IMR-90 (cell line): ENCODE results near the gene ICAM2. TPM values are rescaled to one million over a fixed set of nuclear protein-coding genes. Genes with fewer than 3 reads are reported as not detected.
A peak's percentile ranks its signal among the peaks of the same experiment; 100 is the strongest.

Experiments
- ATAC-seq: fragments of 200-7000 bp; cut with Tn5 transposase; 2 replicates; pipeline ENCODE4 v1.9.1; 2020; ENCODE audit warnings: low read depth, mild to moderate bottlenecking, moderate library complexity
- BruUV-seq: library from RNA; stranded (reverse); fragments of 400-500 nt; replicated peaks from 2 replicates; lab custom pipeline; 2021; lab: Mats Ljungman, UMichigan
- CTCF ChIA-PET: fragments of 300-600 bp; formaldehyde crosslinking; extraction: SDS; loops from one replicate; lab custom pipeline; 2021; ENCODE audit warnings: antibody characterized with exemption; lab: Yijun Ruan, JAX
- POLR2A ChIA-PET: fragments of 300-600 bp; sonication (Branson Sonifier 250); formaldehyde crosslinking; loops from one replicate; lab custom pipeline; 2022; ENCODE audit warnings: antibody characterized with exemption; ENCODE audit not compliant: unreplicated experiment; lab: Charles Lee
- DNase-seq: peaks from one replicate; pipeline ENCODE4 v3.0.0; 2013
- H2AFZ ChIP-seq: replicated peaks from 2 replicates; pipeline ENCODE3; 2013; ENCODE audit warnings: low read length, mild to moderate bottlenecking; ENCODE audit not compliant: poor library complexity
- H2AK5ac ChIP-seq: 2 replicates; pipeline ENCODE4 v1.6.1; 2013; ENCODE audit warnings: low read depth, low read length, inconsistent platforms
- H2AK9ac ChIP-seq: replicated peaks from 2 replicates; pipeline ENCODE3; 2013; ENCODE audit warnings: mild to moderate bottlenecking, low read depth, low read length, moderate library complexity; ENCODE audit not compliant: poor library complexity
- H2BK120ac ChIP-seq: 2 replicates; pipeline ENCODE4 v1.6.1; 2013; ENCODE audit warnings: low read depth, low read length, inconsistent platforms
- H2BK15ac ChIP-seq: 3 replicates; pipeline ENCODE4 v1.6.1; 2013; ENCODE audit warnings: low read depth, low read length, inconsistent platforms
- H2BK20ac ChIP-seq: 2 replicates; pipeline ENCODE4 v1.6.1; 2013; ENCODE audit warnings: low read depth, mild to moderate bottlenecking, inconsistent platforms, low read length, moderate library complexity
- H2BK5ac ChIP-seq: 2 replicates; pipeline ENCODE4 v1.6.1; 2013; ENCODE audit warnings: mild to moderate bottlenecking, low read depth, low read length, inconsistent platforms; ENCODE audit not compliant: poor library complexity, severe bottlenecking
- H3K14ac ChIP-seq: replicated peaks from 2 replicates; pipeline ENCODE4 v1.6.1; 2013; ENCODE audit warnings: low read depth, low read length, inconsistent platforms
- H3K18ac ChIP-seq: 2 replicates; pipeline ENCODE4 v1.6.1; 2013; ENCODE audit warnings: low read depth, low read length, control low read depth
- H3K23ac ChIP-seq: 2 replicates; pipeline ENCODE4 v1.6.1; 2013; ENCODE audit warnings: low read depth, low read length, inconsistent platforms
- H3K27ac ChIP-seq: 2 replicates; pipeline ENCODE4 v1.5.1; 2013; ENCODE audit warnings: mild to moderate bottlenecking, control low read depth, low read length; ENCODE audit not compliant: insufficient read depth
- H3K27me3 ChIP-seq: 2 replicates; pipeline ENCODE4 v1.6.1; 2013; ENCODE audit warnings: low read length; ENCODE audit not compliant: control insufficient read depth, insufficient read depth
- H3K36me3 ChIP-seq: 2 replicates; pipeline ENCODE4 v1.6.1; 2013; ENCODE audit warnings: low read length, mixed read lengths; ENCODE audit not compliant: control insufficient read depth, insufficient read depth
- H3K4ac ChIP-seq: 2 replicates; pipeline ENCODE4 v1.6.1; 2013; ENCODE audit warnings: low read depth, low read length, inconsistent platforms
- H3K4me1 ChIP-seq: 2 replicates; pipeline ENCODE4 v1.6.1; 2013; ENCODE audit warnings: low read length, mixed read lengths; ENCODE audit not compliant: control insufficient read depth, insufficient read depth
- H3K4me2 ChIP-seq: 2 replicates; pipeline ENCODE4 v1.6.1; 2013; ENCODE audit warnings: low read depth, mild to moderate bottlenecking, control low read depth, low read length, moderate library complexity
- H3K4me3 ChIP-seq: 2 replicates; pipeline ENCODE4 v1.5.1; 2013; ENCODE audit warnings: low read depth, mild to moderate bottlenecking, control low read depth, low read length, moderate library complexity; ENCODE audit not compliant: insufficient read depth
- H3K56ac ChIP-seq: 2 replicates; pipeline ENCODE4 v1.6.1; 2013; ENCODE audit warnings: low read length, inconsistent platforms; ENCODE audit not compliant: insufficient read depth; ENCODE audit errors: extremely low read depth
- H3K79me1 ChIP-seq, 2 experiments: 2 replicates each; pipeline ENCODE4 v1.6.1; 2013; ENCODE audit warnings: low read length in 2 of 2, inconsistent platforms in 1 of 2, low read depth in 1 of 2
- H3K9ac ChIP-seq: 2 replicates; pipeline ENCODE4 v1.6.1; 2013; ENCODE audit warnings: low read depth, low read length, control low read depth
- H3K9me1 ChIP-seq: 2 replicates; pipeline ENCODE4 v1.6.1; 2013; ENCODE audit warnings: low read length, inconsistent platforms; ENCODE audit not compliant: insufficient read depth
- H3K9me3 ChIP-seq: 2 replicates; pipeline ENCODE4 v1.6.1; 2013; ENCODE audit warnings: low read length; ENCODE audit not compliant: control insufficient read depth, insufficient read depth
- H4K20me1 ChIP-seq: 2 replicates; pipeline ENCODE4 v1.6.1; 2013; ENCODE audit warnings: low read length, inconsistent platforms; ENCODE audit not compliant: insufficient read depth
- H4K5ac ChIP-seq: 2 replicates; pipeline ENCODE4 v1.6.1; 2013; ENCODE audit warnings: mild to moderate bottlenecking, low read depth, low read length, control low read depth
- H4K8ac ChIP-seq, 2 experiments: 2 replicates each; pipeline ENCODE4 v1.6.1; 2013; ENCODE audit warnings: low read depth in 2 of 2, low read length in 2 of 2, control low read depth in 1 of 2, inconsistent platforms in 1 of 2
- H4K91ac ChIP-seq: 2 replicates; pipeline ENCODE4 v1.6.1; 2013; ENCODE audit warnings: low read depth, low read length, inconsistent platforms; ENCODE audit not compliant: insufficient read depth
- BHLHE40 ChIP-seq: fragments of 150-350 bp; IDR thresholded peaks from 2 replicates; pipeline ENCODE4 v1.6.1; 2016; ENCODE audit warnings: mild to moderate bottlenecking, low read depth, low read length
- CEBPB ChIP-seq: IDR thresholded peaks from 2 replicates; pipeline ENCODE4 v1.6.1; 2012; ENCODE audit warnings: low read depth, low read length, improper control_type of control experiment
- CHD1 ChIP-seq: IDR thresholded peaks from 2 replicates; pipeline ENCODE4 v1.6.1; 2012; ENCODE audit warnings: low read depth, low read length, improper control_type of control experiment
- FOS ChIP-seq: fragments of 150-350 bp; IDR thresholded peaks from 2 replicates; pipeline ENCODE4 v1.6.1; 2016; ENCODE audit warnings: low read depth, low read length
- MAFK ChIP-seq: IDR thresholded peaks from 2 replicates; pipeline ENCODE4 v1.6.1; 2012; ENCODE audit warnings: low read depth, low read length, improper control_type of control experiment
- MAZ ChIP-seq: IDR thresholded peaks from 2 replicates; pipeline ENCODE4 v1.6.1; 2012; ENCODE audit warnings: low read depth, mild to moderate bottlenecking, low read length, improper control_type of control experiment, moderate library complexity, borderline replicate concordance
- MXI1 ChIP-seq: IDR thresholded peaks from 2 replicates; pipeline ENCODE4 v1.6.1; 2012; ENCODE audit warnings: low read depth, mild to moderate bottlenecking, low read length, moderate library complexity, borderline replicate concordance
- NFE2L2 ChIP-seq: fragments of 150-350 bp; IDR thresholded peaks from 2 replicates; pipeline ENCODE4 v1.6.1; 2016; ENCODE audit warnings: low read depth, mild to moderate bottlenecking, low read length
- POLR2A ChIP-seq: IDR thresholded peaks from 2 replicates; pipeline ENCODE4 v1.6.1; 2012; ENCODE audit warnings: mild to moderate bottlenecking, low read depth, low read length
- RAD21 ChIP-seq: IDR thresholded peaks from 2 replicates; pipeline ENCODE4 v1.6.1; 2012; ENCODE audit warnings: low read length, improper control_type of control experiment
- RCOR1 ChIP-seq: IDR thresholded peaks from 2 replicates; pipeline ENCODE4 v1.6.1; 2012; ENCODE audit warnings: mild to moderate bottlenecking, low read length, improper control_type of control experiment; ENCODE audit not compliant: insufficient replicate concordance
- RFX5 ChIP-seq: IDR thresholded peaks from 2 replicates; pipeline ENCODE4 v1.8.0; 2012; ENCODE audit warnings: low read depth, mild to moderate bottlenecking, low read length, moderate library complexity
- WGBS, 2 experiments: methylation state at CpG; one replicate each; pipeline versions ENCODE4 v1.1.5 to v1.1.7; 2013; ENCODE audit warnings: missing lambda C conversion rate in 2 of 2; ENCODE audit not compliant: insufficient read length in 1 of 2; ENCODE audit errors: extremely low coverage in 2 of 2; 5-methylcytosine and 5-hydroxymethylcytosine counted together
- dilution Hi-C: fragments of 300-500 bp; cut with HindIII; formaldehyde crosslinking; loops from one replicate; pipeline ENCODE4 v1.14.3; 2018; ENCODE audit warnings: low sequenced_read_pairs; ENCODE audit not compliant: unreplicated experiment
- in situ Hi-C: fragments of 300-500 bp; cut with MboI; formaldehyde crosslinking; loops from 3 replicates; pipeline ENCODE4 v1.14.3; 2019; ENCODE audit warnings: low sequenced_read_pairs, inconsistent platforms, mixed read lengths
- intact Hi-C: fragments of 100-400 bp; cut with micrococcal nuclease; formaldehyde crosslinking; loops from 2 replicates; pipeline ENCODE4 v1.10.0; 2022
- polyA plus RNA-seq, 3 experiments: library from polyadenylated mRNA; depleted of rRNA; stranded (reverse); fragments of >200 nt; gene quantifications; 2 replicates each; pipeline ENCODE4 v1.2.3, GENCODE V29; 2012; ENCODE audit warnings: low replicate concordance in 1 of 3
- total RNA-seq: library from RNA; depleted of rRNA; stranded (reverse); fragments of >200 nt; gene quantifications from 2 replicates; pipeline ENCODE4 v1.2.3, GENCODE V29; 2012
- TF ChIP-seq, protein P1 (sequence below): conservative IDR thresholded peaks from 2 replicates; pipeline ENCODE4 v1.5.1; 2012; ENCODE audit warnings: mild to moderate bottlenecking, low read depth, low read length, improper control_type of control experiment
- TF ChIP-seq, protein P2 (sequence below): fragments of 150-350 bp; IDR thresholded peaks from 2 replicates; pipeline ENCODE4 v1.6.1; 2017; ENCODE audit warnings: mild to moderate bottlenecking, antibody characterized with exemption, low read length, low read depth

Gene ICAM2
- total and polyA plus RNA-seq, 2 of the 4 experiments (the other 2 are of a cell fraction), result 0.12 TPM; not detected in 1

DNA sequence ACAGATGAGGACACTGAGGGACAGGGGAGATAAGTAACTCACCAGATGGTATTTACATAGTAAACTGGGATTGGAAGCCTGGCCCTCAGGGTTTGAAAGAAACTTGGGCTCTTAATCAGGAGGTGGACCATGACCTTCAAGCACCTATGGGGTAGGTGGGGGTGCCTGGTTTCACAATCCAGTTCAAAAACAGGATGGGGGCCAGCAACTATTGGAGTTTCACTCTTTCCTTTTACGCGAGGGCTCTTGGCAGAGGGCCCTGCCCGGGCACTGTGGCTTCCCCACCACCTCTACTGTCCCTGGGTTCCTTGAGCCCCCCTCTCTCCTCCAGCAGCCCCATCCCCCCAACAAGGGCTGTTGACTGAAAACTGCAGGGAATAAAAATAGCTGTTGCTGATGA is 33.6 kb downstream of the ICAM2 start:
- in situ Hi-C loops, result no loop called here
- Histone ChIP-seq H4K91ac (no peak overlapping the region), H3K27me3 (peaks cover 20% of the 10 kb centered on the region), H3K9ac (no peak overlapping the region), H2BK5ac (no peak overlapping the region), H3K23ac (no peak overlapping the region), H3K4ac (no peak overlapping the region), H3K56ac (no peak overlapping the region), H3K36me3 (no peaks in the 10 kb centered on the region), H3K9me3 (peaks cover 4% of the 10 kb centered on the region), H3K4me3 (no peak overlapping the region), H3K4me2 (no peak overlapping the region), H2AFZ (no peak overlapping the region), H2BK120ac (no peak overlapping the region), H3K79me1 (no peaks in the 10 kb centered on the region), H2BK20ac (no peak overlapping the region), H2BK15ac (0 out of 3 replicates have a peak overlapping the region, but pooled peaks have one; percentile 20), H4K8ac (no peak overlapping the region), H2AK9ac (peak overlapping the region; percentile 31), H3K18ac (no peak overlapping the region), H4K5ac (no peak overlapping the region), H3K14ac (no peak overlapping the region; the same call in 1 of the 2 replicates), H3K9me1 (peaks cover 9% of the 10 kb centered on the region; the same call in 1 of the 2 replicates), H3K4me1 (peaks cover 8% of the 10 kb centered on the region; the same call in 1 of the 2 replicates), H3K27ac (no peak overlapping the region), H2AK5ac (no peak overlapping the region), H4K20me1 (no peaks in the 10 kb centered on the region)
- no CpG with 5 or more reads among the region's 3 CpGs for WGBS, 2 experiments
- POLR2A ChIA-PET, result no interaction called here
- ATAC-seq (no peak), DNase-seq (no peak)
- dilution Hi-C loops, result no loop called here
- CTCF ChIA-PET, result no interaction called here
- BruUV-seq, result no TSS peak
- TF ChIP-seq, protein P1, sequence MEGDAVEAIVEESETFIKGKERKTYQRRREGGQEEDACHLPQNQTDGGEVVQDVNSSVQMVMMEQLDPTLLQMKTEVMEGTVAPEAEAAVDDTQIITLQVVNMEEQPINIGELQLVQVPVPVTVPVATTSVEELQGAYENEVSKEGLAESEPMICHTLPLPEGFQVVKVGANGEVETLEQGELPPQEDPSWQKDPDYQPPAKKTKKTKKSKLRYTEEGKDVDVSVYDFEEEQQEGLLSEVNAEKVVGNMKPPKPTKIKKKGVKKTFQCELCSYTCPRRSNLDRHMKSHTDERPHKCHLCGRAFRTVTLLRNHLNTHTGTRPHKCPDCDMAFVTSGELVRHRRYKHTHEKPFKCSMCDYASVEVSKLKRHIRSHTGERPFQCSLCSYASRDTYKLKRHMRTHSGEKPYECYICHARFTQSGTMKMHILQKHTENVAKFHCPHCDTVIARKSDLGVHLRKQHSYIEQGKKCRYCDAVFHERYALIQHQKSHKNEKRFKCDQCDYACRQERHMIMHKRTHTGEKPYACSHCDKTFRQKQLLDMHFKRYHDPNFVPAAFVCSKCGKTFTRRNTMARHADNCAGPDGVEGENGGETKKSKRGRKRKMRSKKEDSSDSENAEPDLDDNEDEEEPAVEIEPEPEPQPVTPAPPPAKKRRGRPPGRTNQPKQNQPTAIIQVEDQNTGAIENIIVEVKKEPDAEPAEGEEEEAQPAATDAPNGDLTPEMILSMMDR, result no peak
- TF ChIP-seq MAZ (no peak), MAFK (no peak), NFE2L2 (no peak), BHLHE40 (no peak), CEBPB (no peak), CHD1 (no peak), RAD21 (no peak), MXI1 (no peak), RFX5 (no peak), FOS (no peak), RCOR1 (no peak), POLR2A (no peak)
- TF ChIP-seq, protein P2, sequence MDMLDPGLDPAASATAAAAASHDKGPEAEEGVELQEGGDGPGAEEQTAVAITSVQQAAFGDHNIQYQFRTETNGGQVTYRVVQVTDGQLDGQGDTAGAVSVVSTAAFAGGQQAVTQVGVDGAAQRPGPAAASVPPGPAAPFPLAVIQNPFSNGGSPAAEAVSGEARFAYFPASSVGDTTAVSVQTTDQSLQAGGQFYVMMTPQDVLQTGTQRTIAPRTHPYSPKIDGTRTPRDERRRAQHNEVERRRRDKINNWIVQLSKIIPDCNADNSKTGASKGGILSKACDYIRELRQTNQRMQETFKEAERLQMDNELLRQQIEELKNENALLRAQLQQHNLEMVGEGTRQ, result no peak
- intact Hi-C loops, result no loop called here
